Activated CD8-positive, alpha-beta memory T cell treated with anti-CD3 and anti-CD28 coated beads, Interleukin-2, amount 10 ng/mL, durations not matched to agents 7 days and 5 days (primary cell): ENCODE data around the gene COQ8A. TPM values are rescaled to one million over a fixed set of nuclear protein-coding genes. Genes with fewer than 3 reads are reported as not detected.
A peak's percentile ranks its signal among the peaks of the same experiment; 100 is the strongest.

ENCODE experiments used
- ATAC-seq: fragments of 150-1000 bp; cut with Tn5 transposase; one replicate; pipeline ENCODE4 v1.10.0; 2021; ENCODE audit warnings: moderate library complexity
- CTCF ChIA-PET: fragments of 350-600 bp; sonication (Branson Sonifier 250); formaldehyde crosslinking; loops from one replicate; lab custom pipeline; 2021; ENCODE audit warnings: antibody characterized with exemption; lab: Charles Lee
- DNase-seq: peaks from one replicate; pipeline ENCODE4 v3.0.0-alpha.2; 2020
- H3K27ac Mint-ChIP-seq: one replicate; pipeline ENCODE4 v1.8.0; 2021; ENCODE audit warnings: mild to moderate bottlenecking, mixed read lengths
- H3K27me3 Mint-ChIP-seq: one replicate; pipeline ENCODE4 v1.8.0; 2021; ENCODE audit warnings: mixed read lengths
- H3K36me3 Mint-ChIP-seq: one replicate; pipeline ENCODE4 v1.8.0; 2021; ENCODE audit warnings: mild to moderate bottlenecking, mixed read lengths
- H3K4me1 Mint-ChIP-seq: one replicate; pipeline ENCODE4 v1.8.0; 2021; ENCODE audit warnings: mixed read lengths
- H3K4me3 Mint-ChIP-seq: one replicate; pipeline ENCODE4 v1.8.0; 2021; ENCODE audit warnings: mild to moderate bottlenecking, moderate library complexity, mixed read lengths
- H3K9me3 Mint-ChIP-seq: one replicate; pipeline ENCODE4 v1.8.0; 2022; ENCODE audit warnings: low read depth, mixed read lengths
- total RNA-seq, 2 experiments: library from RNA; stranded (reverse); gene quantifications; one replicate each; pipeline ENCODE4 v1.2.3, GENCODE V29; 2021

COQ8A gene
- total RNA-seq, 2 experiments from 2014 or later = 19.0 to 22.1 TPM

DNA sequence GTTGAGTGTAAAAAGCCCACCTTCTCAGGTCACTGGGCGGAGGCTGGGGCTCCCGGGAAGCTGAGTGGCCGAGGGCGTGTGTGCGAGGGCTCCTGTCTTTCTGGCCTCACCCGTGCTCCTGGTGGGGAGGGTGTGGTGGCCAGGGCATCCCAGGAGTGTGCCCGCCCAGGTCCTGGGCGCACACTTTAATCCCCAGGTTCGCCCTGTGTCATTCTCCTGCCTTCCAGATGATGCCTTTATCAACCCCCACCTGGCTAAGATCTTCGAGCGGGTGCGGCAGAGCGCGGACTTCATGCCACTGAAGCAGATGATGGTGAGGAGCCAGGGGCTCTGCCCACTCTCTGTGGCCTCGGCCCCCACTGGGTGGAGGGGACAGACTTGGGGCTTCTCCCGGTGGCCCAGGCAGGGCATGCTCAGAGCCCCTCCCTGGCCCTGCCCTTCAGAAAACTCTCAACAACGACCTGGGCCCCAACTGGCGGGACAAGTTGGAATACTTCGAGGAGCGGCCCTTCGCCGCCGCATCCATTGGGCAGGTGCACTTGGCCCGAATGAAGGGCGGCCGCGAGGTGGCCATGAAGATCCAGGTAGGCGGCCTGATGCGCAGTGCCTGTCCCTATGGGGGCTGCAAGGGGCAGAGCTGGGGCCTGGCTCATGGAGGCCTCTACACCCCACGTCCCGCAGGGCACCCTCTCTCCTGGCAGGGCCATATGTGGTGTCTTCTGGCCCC, 42.5 kb downstream of the COQ8A start:
- no peaks in the 10 kb centered on the region for H3K27me3 Mint-ChIP-seq
- ATAC-seq (no peak), DNase-seq (no peak)
- H3K36me3 Mint-ChIP-seq = peaks cover 4% of the 10 kb centered on the region
- no peak overlapping the region for H3K4me3 Mint-ChIP-seq
- H3K4me1 Mint-ChIP-seq = no peaks in the 10 kb centered on the region
- H3K9me3 Mint-ChIP-seq = no peaks in the 10 kb centered on the region
- no peak overlapping the region for H3K27ac Mint-ChIP-seq
- CTCF ChIA-PET = no interaction called here

DNA sequence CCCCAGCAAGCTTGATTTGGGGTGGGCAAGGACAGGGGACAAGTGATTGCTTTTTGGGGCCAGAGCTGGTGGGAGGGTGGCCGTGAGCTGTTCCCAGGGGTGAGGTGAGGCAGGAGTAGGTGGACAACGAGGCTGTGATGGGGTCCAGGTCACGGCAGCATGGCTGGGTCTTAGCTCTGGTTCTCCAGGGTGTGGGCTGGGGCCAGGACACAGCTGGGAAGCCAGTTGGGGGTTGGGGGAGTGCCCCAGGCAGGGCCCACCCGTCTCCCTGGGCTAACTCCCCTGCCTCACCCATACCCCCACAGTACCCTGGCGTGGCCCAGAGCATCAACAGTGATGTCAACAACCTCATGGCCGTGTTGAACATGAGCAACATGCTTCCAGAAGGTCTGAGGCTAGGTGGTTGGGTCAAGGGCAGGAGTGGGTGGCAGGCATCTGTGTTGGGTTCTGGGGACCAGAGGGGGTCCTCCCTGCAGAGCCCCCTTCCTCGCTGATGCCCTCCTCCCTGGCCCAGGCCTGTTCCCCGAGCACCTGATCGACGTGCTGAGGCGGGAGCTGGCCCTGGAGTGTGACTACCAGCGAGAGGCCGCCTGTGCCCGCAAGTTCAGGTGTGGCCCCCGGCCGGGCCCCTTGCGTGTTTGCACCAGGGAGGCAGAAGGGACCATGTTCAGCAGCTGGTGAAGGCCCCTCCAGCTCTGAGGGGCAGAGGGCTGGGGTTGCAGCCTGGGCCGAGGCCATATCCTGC, 43.3 kb downstream of the COQ8A start:
- Mint-ChIP-seq H3K4me1 (no peaks in the 10 kb centered on the region), H3K27me3 (no peaks in the 10 kb centered on the region), H3K27ac (no peak overlapping the region), H3K9me3 (no peaks in the 10 kb centered on the region), H3K4me3 (no peak overlapping the region), H3K36me3 (peaks cover 4% of the 10 kb centered on the region)
- no peak for DNase-seq
- ATAC-seq = no peak
- CTCF ChIA-PET = no interaction called here

DNA sequence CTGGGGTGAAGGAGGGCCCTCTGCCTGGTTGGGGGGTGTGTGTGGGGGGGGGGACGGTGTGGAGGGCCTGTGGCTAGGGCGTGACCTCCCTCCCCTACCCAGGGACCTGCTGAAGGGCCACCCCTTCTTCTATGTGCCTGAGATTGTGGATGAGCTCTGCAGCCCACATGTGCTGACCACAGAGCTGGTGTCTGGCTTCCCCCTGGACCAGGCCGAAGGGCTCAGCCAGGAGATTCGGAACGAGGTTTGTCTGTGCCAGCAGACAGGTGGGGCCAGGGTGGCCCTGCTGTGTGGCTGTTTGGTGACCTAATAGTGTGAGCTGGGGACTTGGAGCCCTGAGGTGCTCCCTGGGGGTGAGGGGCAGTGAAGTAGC, 43.9 kb downstream of the COQ8A start:
- Mint-ChIP-seq H3K36me3 (peaks cover 4% of the 10 kb centered on the region), H3K27ac (peak overlapping the region; percentile 7), H3K9me3 (no peaks in the 10 kb centered on the region), H3K4me1 (no peaks in the 10 kb centered on the region), H3K4me3 (no peak overlapping the region), H3K27me3 (no peaks in the 10 kb centered on the region)
- CTCF ChIA-PET = no interaction called here
- DNase-seq = no peak
- ATAC-seq = no peak

DNA sequence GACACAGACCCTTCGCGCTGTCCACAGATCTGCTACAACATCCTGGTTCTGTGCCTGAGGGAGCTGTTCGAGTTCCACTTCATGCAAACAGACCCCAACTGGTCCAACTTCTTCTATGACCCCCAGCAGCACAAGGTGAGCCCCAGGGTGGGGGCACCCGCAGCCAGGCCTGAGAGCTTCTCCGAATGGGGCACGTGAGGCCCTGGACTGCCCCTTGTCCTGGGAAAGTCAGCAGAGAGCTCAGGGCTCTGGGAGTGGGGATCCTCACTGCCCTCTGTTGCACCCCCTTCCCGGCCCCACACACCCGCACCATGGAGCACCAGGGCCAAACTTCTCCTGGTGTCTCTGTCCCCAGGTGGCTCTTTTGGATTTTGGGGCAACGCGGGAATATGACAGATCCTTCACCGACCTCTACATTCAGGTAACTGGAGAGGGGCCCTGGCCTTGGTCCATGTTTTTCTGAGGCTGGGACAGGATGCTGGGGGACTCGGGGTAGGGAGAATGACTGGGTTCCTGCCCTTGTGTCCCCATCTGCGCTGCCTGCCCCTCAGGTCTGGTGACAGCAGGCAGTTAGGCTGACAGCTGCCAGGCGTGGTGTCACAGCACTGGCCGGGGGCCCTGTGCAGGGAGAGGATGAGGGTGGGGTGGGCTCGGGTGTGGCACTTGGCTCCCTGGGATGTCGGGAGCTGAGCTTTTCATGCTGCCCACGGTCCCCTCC, 44.6 kb downstream of the COQ8A start:
- no peak for ATAC-seq
- Mint-ChIP-seq H3K36me3 (peaks cover 4% of the 10 kb centered on the region), H3K27me3 (no peaks in the 10 kb centered on the region)

GRCh38 chr1:226985239-226985838, 45.2 kb downstream of the COQ8A start:
- DNase-seq = peak; percentile 35
- CTCF ChIA-PET = no interaction called here
- H3K4me1 Mint-ChIP-seq = peaks cover 11% of the 10 kb centered on the region
- H3K9me3 Mint-ChIP-seq = no peaks in the 10 kb centered on the region
- no peak overlapping the region for H3K4me3 Mint-ChIP-seq
- H3K36me3 Mint-ChIP-seq = peaks cover 4% of the 10 kb centered on the region
- H3K27ac Mint-ChIP-seq = no peak overlapping the region
- no peak for ATAC-seq
- no peaks in the 10 kb centered on the region for H3K27me3 Mint-ChIP-seq

More for the DNA sequence above, 44.6 kb downstream of the COQ8A start:
- Mint-ChIP-seq H3K4me1 (peaks cover 5% of the 10 kb centered on the region), H3K9me3 (no peaks in the 10 kb centered on the region), H3K4me3 (no peak overlapping the region), H3K27ac (no peak overlapping the region)
- no peak for DNase-seq
- CTCF ChIA-PET = no interaction called here

GRCh38 chr1:226985839-226986463, 45.9 kb downstream of the COQ8A start:
- ATAC-seq (no peak), DNase-seq (no peak)

GRCh38 chr1:226986496-226987178, 46.5 kb downstream of the COQ8A start:
- CTCF ChIA-PET = no interaction called here
- peaks cover 4% of the 10 kb centered on the region for H3K36me3 Mint-ChIP-seq
- ATAC-seq (no peak), DNase-seq (peak; percentile 39)
- no peaks in the 10 kb centered on the region for H3K27me3 Mint-ChIP-seq
- H3K4me1 Mint-ChIP-seq = peaks cover 19% of the 10 kb centered on the region
- no peaks in the 10 kb centered on the region for H3K9me3 Mint-ChIP-seq
- H3K27ac Mint-ChIP-seq = no peak overlapping the region
- no peak overlapping the region for H3K4me3 Mint-ChIP-seq

More at GRCh38 chr1:226985839-226986463, 45.9 kb downstream of the COQ8A start:
- H3K9me3 Mint-ChIP-seq = no peaks in the 10 kb centered on the region
- no peak overlapping the region for H3K27ac Mint-ChIP-seq
- peaks cover 4% of the 10 kb centered on the region for H3K36me3 Mint-ChIP-seq
- H3K27me3 Mint-ChIP-seq = no peaks in the 10 kb centered on the region
- H3K4me3 Mint-ChIP-seq = no peak overlapping the region
- peaks cover 17% of the 10 kb centered on the region for H3K4me1 Mint-ChIP-seq
- CTCF ChIA-PET = no interaction called here

GRCh38 chr1:226987179-226987536, 47.1 kb downstream of the COQ8A start:
- DNase-seq = no peak
- H3K4me3 Mint-ChIP-seq = no peak overlapping the region
- peaks cover 19% of the 10 kb centered on the region for H3K4me1 Mint-ChIP-seq
- no peaks in the 10 kb centered on the region for H3K9me3 Mint-ChIP-seq
- no peak overlapping the region for H3K27ac Mint-ChIP-seq
- ATAC-seq = no peak
- peaks cover 4% of the 10 kb centered on the region for H3K36me3 Mint-ChIP-seq
- no peaks in the 10 kb centered on the region for H3K27me3 Mint-ChIP-seq
- CTCF ChIA-PET = no interaction called here

- Mint-ChIP-seq H3K27ac (peak overlapping the region; percentile 19), H3K4me3 (no peak overlapping the region), H3K4me1 (peaks cover 19% of the 10 kb centered on the region), H3K27me3 (no peaks in the 10 kb centered on the region), H3K36me3 (peaks cover 4% of the 10 kb centered on the region), H3K9me3 (no peaks in the 10 kb centered on the region)
- CTCF ChIA-PET = no interaction called here
- DNase-seq (no peak), ATAC-seq (no peak)
Measured at GRCh38 chr1:226987623-226988333, 47.7 kb downstream of the COQ8A start.

- CTCF ChIA-PET = no interaction called here
- ATAC-seq (no peak), DNase-seq (no peak)
- Mint-ChIP-seq H3K36me3 (peaks cover 4% of the 10 kb centered on the region), H3K4me3 (no peak overlapping the region), H3K27ac (peak overlapping the region; percentile 19), H3K27me3 (no peaks in the 10 kb centered on the region), H3K4me1 (peaks cover 19% of the 10 kb centered on the region), H3K9me3 (no peaks in the 10 kb centered on the region)
Measured at GRCh38 chr1:226988334-226988666, 48.2 kb downstream of the COQ8A start.

- Mint-ChIP-seq H3K27me3 (no peaks in the 10 kb centered on the region), H3K36me3 (peaks cover 4% of the 10 kb centered on the region), H3K4me1 (peaks cover 19% of the 10 kb centered on the region), H3K4me3 (no peak overlapping the region), H3K27ac (peak overlapping the region; percentile 83), H3K9me3 (no peaks in the 10 kb centered on the region)
- no peak for ATAC-seq
- DNase-seq = no peak
- CTCF ChIA-PET = no interaction called here
Measured at GRCh38 chr1:226989085-226989920, 49.2 kb downstream of the COQ8A start.
